ENCODE results near the gene SCPEP1. TPM values are rescaled to one million over a fixed set of nuclear protein-coding genes. Genes with fewer than 3 reads are reported as not detected.

SCPEP1 gene
- total and polyA plus RNA-seq, 10 of the 15 experiments (the other 5 are each of a cell fraction or from before 2014, with no cell fraction given), result 31.2 to 80.2 (median 40.7) TPM

DNA sequence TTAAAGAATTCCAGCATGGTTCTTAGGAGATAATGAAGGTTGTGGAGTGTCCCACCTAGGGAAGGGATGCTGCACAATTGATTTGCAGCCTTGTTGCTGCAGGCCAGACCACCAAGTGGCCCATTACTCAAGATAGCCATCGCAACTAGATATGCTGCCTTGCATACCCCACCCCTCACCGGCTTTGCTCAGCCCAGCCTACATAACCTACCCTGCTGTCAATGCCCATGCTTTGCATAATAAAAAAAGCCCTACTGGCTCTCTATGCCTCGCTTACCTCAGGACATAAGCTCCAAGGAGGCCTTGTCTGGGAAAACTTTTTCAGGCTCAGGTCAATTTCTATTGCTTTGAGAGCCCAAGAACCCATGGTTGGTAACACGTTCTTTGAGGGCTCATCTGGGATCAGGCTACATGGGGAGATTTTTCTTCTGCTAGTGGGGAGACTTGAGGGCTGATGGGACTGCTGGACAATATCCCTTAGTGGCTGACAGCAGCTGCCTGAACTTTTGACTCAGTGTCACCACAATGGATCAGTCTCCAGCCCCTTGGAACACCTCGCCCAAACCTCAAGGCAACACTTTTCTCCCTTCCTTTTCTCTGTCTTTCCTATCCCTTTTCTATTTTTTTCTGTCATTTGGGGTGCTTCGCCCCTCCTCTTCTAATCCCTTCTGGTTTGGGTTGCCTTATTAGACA lies 38.3 kb downstream of the SCPEP1 start:
- no peak overlapping the region for H3K9ac ChIP-seq (ENCODE audit: control insufficient read depth, insufficient read depth, low read length)
- ATAC-seq (no peak), FAIRE-seq (no peak), DNase-seq (ENCODE audit: low read depth, low spot score) (no peak)
- H3K4me2 ChIP-seq (ENCODE audit: control insufficient read depth, insufficient read depth), result no peak overlapping the region
- 24% methylated on average over 6 of the region's 6 CpGs for WGBS (ENCODE audit: insufficient coverage, insufficient replicate concordance, low lambda C conversion rate, missing lambda C conversion rate)
- no peaks in the 10 kb centered on the region for H3K79me2 ChIP-seq (ENCODE audit: control insufficient read depth, insufficient read depth, low read length)
- no peak overlapping the region for H3K4me3 ChIP-seq
- H3K4me1 ChIP-seq (ENCODE audit: control insufficient read depth, insufficient read depth, low read length), result no peaks in the 10 kb centered on the region
- no peak overlapping the region for H3K27ac ChIP-seq (ENCODE audit: control insufficient read depth, insufficient read depth)
- intact Hi-C loops (cut with micrococcal nuclease; ENCODE audit: unreplicated experiment) (no loop called here), in situ Hi-C loops (cut with MboI) (no loop called here)
- no peaks in the 10 kb centered on the region for H3K36me3 ChIP-seq (ENCODE audit: control insufficient read depth in 2 of 2, insufficient read depth in 2 of 2, low read length in 1 of 2)
- no peaks in the 10 kb centered on the region for H3K9me3 ChIP-seq (replicated peaks; ENCODE audit: control insufficient read depth, insufficient read depth, low read length)
- RAD21 ChIA-PET (ENCODE audit: unreplicated experiment), result no interaction called here
- no peak for TF ChIP-seq FOXK2 (IDR thresholded peaks at IDR 0.05)
- no peak for TF ChIP-seq ETV6 (conservative IDR thresholded peaks at IDR 0.05 in 1 of 2, IDR thresholded peaks at IDR 0.05 in 1 of 2; ENCODE audit: borderline replicate concordance in 1 of 2, low read depth in 1 of 2)
- TF ChIP-seq GATAD2B (conservative IDR thresholded peaks at IDR 0.05; ENCODE audit: low read depth), result no peak
- TF ChIP-seq TCF3 (IDR thresholded peaks at IDR 0.05; ENCODE audit: borderline replicate concordance, insufficient read depth, low read depth, low read length), result no peak
- SMC1A ChIA-PET (ENCODE audit: uncharacterized antibody, unreplicated experiment), result interaction anchor here (2.5 kb wide), 1 partner anchor 8 kb away, joined by 6 read pairs; no protein-coding TSS in a partner anchor
- CTCF ChIA-PET, result interaction anchor here (0.8 kb wide), 1 partner anchor 38 kb away, joined by 3 read pairs; no protein-coding TSS in a partner anchor
- no peaks in the 10 kb centered on the region; a peak in 1 of 4 replicates for H3K27me3 ChIP-seq (replicated peaks in 1 of 2; ENCODE audit: control insufficient read depth in 2 of 2, insufficient read depth in 2 of 2, low read length in 1 of 2)
- H2AFZ ChIP-seq (ENCODE audit: control insufficient read depth, low read depth, low read length), result no peak overlapping the region
- no peaks in the 10 kb centered on the region for H4K20me1 ChIP-seq (ENCODE audit: control insufficient read depth, insufficient read depth)
- POLR2A ChIA-PET, result no interaction called here
- BruUV-seq (replicated peaks), result no TSS peak

DNA sequence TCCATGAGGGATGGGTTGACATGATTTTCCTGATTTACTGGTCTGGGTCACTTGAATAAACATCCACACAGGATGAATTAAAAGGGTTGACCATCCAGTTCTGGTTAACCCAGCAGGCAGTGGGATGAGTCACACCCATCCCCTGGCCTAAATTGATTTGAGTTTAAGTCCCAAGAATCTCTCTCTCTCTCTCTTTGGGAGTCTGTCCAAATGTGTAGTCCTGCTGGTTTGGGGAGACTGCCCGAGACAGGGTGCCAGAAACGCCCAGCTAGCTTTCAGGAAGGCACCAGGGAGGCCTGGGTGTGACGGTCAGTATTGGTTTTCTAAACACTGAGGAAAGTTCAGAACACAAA lies 38.8 kb downstream of the SCPEP1 start:
- intact Hi-C loops (cut with micrococcal nuclease; ENCODE audit: unreplicated experiment), result no loop called here
- FAIRE-seq, result no peak

More for the DNA sequence above, 38.8 kb downstream of the SCPEP1 start:
- no TSS peak for BruUV-seq (replicated peaks)
- Histone ChIP-seq H3K79me2 (ENCODE audit: control insufficient read depth, insufficient read depth, low read length) (no peaks in the 10 kb centered on the region), H3K4me2 (ENCODE audit: control insufficient read depth, insufficient read depth) (no peak overlapping the region), H2AFZ (ENCODE audit: control insufficient read depth, low read depth, low read length) (no peak overlapping the region), H3K27ac (ENCODE audit: control insufficient read depth, insufficient read depth) (no peak overlapping the region), H3K27me3 (replicated peaks in 1 of 2; ENCODE audit: control insufficient read depth in 2 of 2, insufficient read depth in 2 of 2, low read length in 1 of 2) (no peaks in the 10 kb centered on the region; a peak in 1 of 4 replicates), H4K20me1 (ENCODE audit: control insufficient read depth, insufficient read depth) (no peaks in the 10 kb centered on the region), H3K4me3 (no peak overlapping the region), H3K36me3 (ENCODE audit: control insufficient read depth in 2 of 2, insufficient read depth in 2 of 2, low read length in 1 of 2) (no peaks in the 10 kb centered on the region), H3K9me3 (replicated peaks; ENCODE audit: control insufficient read depth, insufficient read depth, low read length) (no peaks in the 10 kb centered on the region), H3K4me1 (ENCODE audit: control insufficient read depth, insufficient read depth, low read length) (no peaks in the 10 kb centered on the region), H3K9ac (ENCODE audit: control insufficient read depth, insufficient read depth, low read length) (no peak overlapping the region)
- RAD21 ChIA-PET (ENCODE audit: unreplicated experiment), result no interaction called here
- POLR2A ChIA-PET, result no interaction called here
- no peak for TF ChIP-seq CREM (IDR thresholded peaks at IDR 0.05; ENCODE audit: low read depth)
- WGBS (ENCODE audit: insufficient coverage, insufficient replicate concordance, low lambda C conversion rate, missing lambda C conversion rate), result 33% methylated on average over 3 of the region's 3 CpGs
- no peak for ATAC-seq
- SMC1A ChIA-PET (ENCODE audit: uncharacterized antibody, unreplicated experiment), result interaction anchor here (2.5 kb wide), 1 partner anchor 9 kb away, joined by 6 read pairs; no protein-coding TSS in a partner anchor
- CTCF ChIA-PET, result no interaction called here
- no peak for DNase-seq (ENCODE audit: low read depth, low spot score)
- in situ Hi-C loops (cut with MboI), result no loop called here
